ENCODE measurements around the gene ADAM15. TPM values are rescaled to one million over a fixed set of nuclear protein-coding genes. Genes with fewer than 3 reads are reported as not detected.
A peak's percentile ranks its signal among the peaks of the same experiment; 100 is the strongest.

The ADAM15 gene
- total RNA-seq, 2 experiments from 2014 or later = 37.0 to 37.3 TPM

- no peaks in the 10 kb centered on the region for H3K27me3 Mint-ChIP-seq
- DNase-seq = no peak
- POLR2A ChIA-PET = no interaction called here
- peaks cover 21% of the 10 kb centered on the region for H3K4me1 Mint-ChIP-seq
- no peak overlapping the region for H3K27ac Mint-ChIP-seq
- ATAC-seq (ENCODE audit: low read depth) = no peak
- H3K4me3 Mint-ChIP-seq = no peak overlapping the region
- peaks cover 1% of the 10 kb centered on the region for H3K36me3 Mint-ChIP-seq
- H3K9me3 Mint-ChIP-seq = no peaks in the 10 kb centered on the region
Observed at GRCh38 chr1:155057104-155057503, 6.0 kb downstream of the ADAM15 start.

- ATAC-seq (ENCODE audit: low read depth) (no peak), DNase-seq (no peak)
- Mint-ChIP-seq H3K4me3 (no peak overlapping the region), H3K4me1 (peaks cover 19% of the 10 kb centered on the region), H3K9me3 (no peaks in the 10 kb centered on the region), H3K27ac (no peak overlapping the region), H3K27me3 (no peaks in the 10 kb centered on the region), H3K36me3 (peaks cover 1% of the 10 kb centered on the region)
- POLR2A ChIA-PET = interaction anchor here (0.5 kb wide), 1 partner anchor 8 kb away, joined by 3 read pairs; no protein-coding TSS in a partner anchor
Observed at GRCh38 chr1:155057788-155058211, 6.7 kb downstream of the ADAM15 start.

- H3K9me3 Mint-ChIP-seq = no peaks in the 10 kb centered on the region
- H3K27ac Mint-ChIP-seq = no peak overlapping the region
- H3K27me3 Mint-ChIP-seq = peaks cover 5% of the 10 kb centered on the region
- H3K4me1 Mint-ChIP-seq = peaks cover 29% of the 10 kb centered on the region
- DNase-seq = no peak
- POLR2A ChIA-PET = interaction anchor here (0.5 to 2.5 kb wide), 7 partner anchors 16 to 100 kb away, joined by 3 to 9 read pairs (median 3); partner anchors contain the start of gene PYGO2
- ATAC-seq (ENCODE audit: low read depth) = no peak
- H3K4me3 Mint-ChIP-seq = no peak overlapping the region
- no peaks in the 10 kb centered on the region for H3K36me3 Mint-ChIP-seq
Observed at GRCh38 chr1:155060736-155061135, 9.6 kb downstream of the ADAM15 start.

- Mint-ChIP-seq H3K27ac (peak overlapping the region; percentile 65), H3K36me3 (peaks cover 3% of the 10 kb centered on the region), H3K4me3 (peak overlapping the region; percentile 30), H3K9me3 (no peaks in the 10 kb centered on the region), H3K27me3 (peaks cover 5% of the 10 kb centered on the region), H3K4me1 (peaks cover 29% of the 10 kb centered on the region)
- ATAC-seq (ENCODE audit: low read depth) (peak; percentile 64), DNase-seq (peak; percentile 98)
- POLR2A ChIA-PET = interaction anchor here (0.5 to 2.5 kb wide), 9 partner anchors 12 to 101 kb away, joined by 3 to 9 read pairs (median 3); partner anchors contain the start of gene PYGO2
Observed at GRCh38 chr1:155061381-155062150, 10.4 kb downstream of the ADAM15 start.

- Mint-ChIP-seq H3K36me3 (peaks cover 3% of the 10 kb centered on the region), H3K4me1 (peaks cover 29% of the 10 kb centered on the region), H3K27me3 (peaks cover 5% of the 10 kb centered on the region), H3K9me3 (no peaks in the 10 kb centered on the region), H3K4me3 (no peak overlapping the region), H3K27ac (no peak overlapping the region)
- DNase-seq = no peak
- POLR2A ChIA-PET = interaction anchor here (1.0 to 2.8 kb wide), 6 partner anchors 11 to 61 kb away, joined by 3 to 26 read pairs (median 4); no protein-coding TSS in a partner anchor
- no peak for ATAC-seq (ENCODE audit: low read depth)
Observed at GRCh38 chr1:155062151-155062686, 11.1 kb downstream of the ADAM15 start.

- POLR2A ChIA-PET = interaction anchor here (0.8 to 2.8 kb wide), 5 partner anchors 11 to 22 kb away, joined by 3 to 26 read pairs (median 3); partner anchors contain the start of gene ADAM15
- H3K4me3 Mint-ChIP-seq = peak overlapping the region; percentile 93
- DNase-seq (peak; percentile 91), ATAC-seq (ENCODE audit: low read depth) (peak; percentile 48)
- H3K4me1 Mint-ChIP-seq = peaks cover 29% of the 10 kb centered on the region
- H3K9me3 Mint-ChIP-seq = no peaks in the 10 kb centered on the region
- no peak overlapping the region for H3K27ac Mint-ChIP-seq
- peaks cover 5% of the 10 kb centered on the region for H3K27me3 Mint-ChIP-seq
- H3K36me3 Mint-ChIP-seq = peaks cover 3% of the 10 kb centered on the region
Observed at GRCh38 chr1:155062702-155063411, 11.7 kb downstream of the ADAM15 start.

- POLR2A ChIA-PET = interaction anchor here (0.8 to 2.8 kb wide), 5 partner anchors 12 to 21 kb away, joined by 3 to 26 read pairs (median 3); partner anchors contain the start of gene ADAM15
- peaks cover 29% of the 10 kb centered on the region for H3K4me1 Mint-ChIP-seq
- ATAC-seq (ENCODE audit: low read depth) = peak; percentile 79
Observed at GRCh38 chr1:155063550-155064110, 12.5 kb downstream of the ADAM15 start, which contains the start of gene EFNA4. Gene EFNA4, plus strand, starts transcription at chr1:155063740. Its CDS starts 84 bp downstream, at chr1:155063824.

GRCh38 chr1:155064111-155064831 lies 13.2 kb downstream of the ADAM15 start:
- peaks cover 29% of the 10 kb centered on the region for H3K4me1 Mint-ChIP-seq
- ATAC-seq (ENCODE audit: low read depth) (no peak), DNase-seq (no peak)
- H3K4me3 Mint-ChIP-seq = peak overlapping the region; percentile 84
- no peaks in the 10 kb centered on the region for H3K9me3 Mint-ChIP-seq
- H3K27me3 Mint-ChIP-seq = peaks cover 5% of the 10 kb centered on the region
- peak overlapping the region; percentile 6 for H3K27ac Mint-ChIP-seq
- POLR2A ChIA-PET = interaction anchor here (0.9 to 2.8 kb wide), 5 partner anchors 9 to 48 kb away, joined by 3 to 26 read pairs (median 4); partner anchors contain the start of gene ADAM15
- peaks cover 3% of the 10 kb centered on the region for H3K36me3 Mint-ChIP-seq

More at GRCh38 chr1:155063550-155064110, 12.5 kb downstream of the ADAM15 start, which contains the start of gene EFNA4:
- peak within 1 kb of the TSS; percentile 93 for H3K4me3 Mint-ChIP-seq
- DNase-seq = peak; percentile 82
- H3K27me3 Mint-ChIP-seq = peaks cover 5% of the 10 kb centered on the region
- no peaks in the 10 kb centered on the region for H3K9me3 Mint-ChIP-seq
- H3K36me3 Mint-ChIP-seq = peaks cover 3% of the 10 kb centered on the region
- peak within 1 kb of the TSS; percentile 43 for H3K27ac Mint-ChIP-seq

GRCh38 chr1:155064832-155065429 lies 13.8 kb downstream of the ADAM15 start:
- Mint-ChIP-seq H3K4me3 (peak overlapping the region; percentile 84), H3K36me3 (peaks cover 5% of the 10 kb centered on the region), H3K27me3 (peaks cover 5% of the 10 kb centered on the region), H3K27ac (no peak overlapping the region), H3K4me1 (peaks cover 29% of the 10 kb centered on the region), H3K9me3 (no peaks in the 10 kb centered on the region)
- no peak for DNase-seq
- POLR2A ChIA-PET = interaction anchor here (0.6 to 2.8 kb wide), 5 partner anchors 8 to 1179 kb away, joined by 3 to 26 read pairs (median 4); no protein-coding TSS in a partner anchor
- no peak for ATAC-seq (ENCODE audit: low read depth)

- Mint-ChIP-seq H3K27me3 (peaks cover 5% of the 10 kb centered on the region), H3K4me3 (no peak overlapping the region), H3K4me1 (peaks cover 32% of the 10 kb centered on the region), H3K36me3 (peaks cover 5% of the 10 kb centered on the region), H3K9me3 (no peaks in the 10 kb centered on the region), H3K27ac (no peak overlapping the region)
- POLR2A ChIA-PET = interaction anchor here (0.8 to 2.3 kb wide), 2 partner anchors 12 to 16 kb away, joined by 3 to 7 read pairs; partner anchors contain the start of gene EFNA3
- ATAC-seq (ENCODE audit: low read depth) (no peak), DNase-seq (no peak)
Observed at GRCh38 chr1:155066777-155067176, 15.7 kb downstream of the ADAM15 start.

GRCh38 chr1:155068599-155068998 lies 17.5 kb downstream of the ADAM15 start:
- H3K36me3 Mint-ChIP-seq = peaks cover 5% of the 10 kb centered on the region
- H3K27ac Mint-ChIP-seq = no peak overlapping the region
- POLR2A ChIA-PET = interaction anchor here (1.3 kb wide), 1 partner anchor 12 kb away, joined by 5 read pairs; no protein-coding TSS in a partner anchor
- no peak overlapping the region for H3K4me3 Mint-ChIP-seq
- peaks cover 11% of the 10 kb centered on the region for H3K27me3 Mint-ChIP-seq
- DNase-seq = no peak
- H3K9me3 Mint-ChIP-seq = no peaks in the 10 kb centered on the region
- ATAC-seq (ENCODE audit: low read depth) = no peak
- peaks cover 28% of the 10 kb centered on the region for H3K4me1 Mint-ChIP-seq

Data from activated naive CD8-positive, alpha-beta T cell treated with anti-CD3 and anti-CD28 coated beads, Interleukin-2, amount 10 ng/mL, durations not matched to agents 7 days and 5 days (primary cell).